Measurements from ENCODE around the gene INPP1. TPM values are rescaled to one million over a fixed set of nuclear protein-coding genes. Genes with fewer than 3 reads are reported as not detected.

Gene INPP1
- total and polyA plus RNA-seq, 9 donors, result 7.2 to 24.1 (median 19.1) TPM

GRCh38 chr2:190376591-190377245 lies 33.3 kb downstream of the INPP1 start:
- H3K27me3 ChIP-seq (ENCODE audit: control insufficient read depth, insufficient read depth, low read length), result no peaks in the 10 kb centered on the region
- peaks cover 13% of the 10 kb centered on the region for H3K4me1 ChIP-seq (ENCODE audit: control insufficient read depth, insufficient read depth, low read length)
- H3K4me3 ChIP-seq (ENCODE audit: low read length), result no peak overlapping the region
- no peak for DNase-seq
- no peaks in the 10 kb centered on the region for H3K9me3 ChIP-seq (replicated peaks; ENCODE audit: control insufficient read depth, low read depth, low read length)
- WGBS (ENCODE audit: insufficient coverage), result no CpG with 5 or more reads among the region's 3 CpGs
- H3K27ac ChIP-seq (ENCODE audit: low read length), result no peak overlapping the region
- H3K36me3 ChIP-seq (ENCODE audit: control insufficient read depth, insufficient read depth, low read length), result no peaks in the 10 kb centered on the region

- DNase-seq, result no peak
- Histone ChIP-seq H3K4me1 (ENCODE audit: control insufficient read depth, insufficient read depth, low read length) (peaks cover 13% of the 10 kb centered on the region), H3K27ac (ENCODE audit: low read length) (peak overlapping the region; percentile 43), H3K36me3 (ENCODE audit: control insufficient read depth, insufficient read depth, low read length) (no peaks in the 10 kb centered on the region), H3K4me3 (ENCODE audit: low read length) (no peak overlapping the region), H3K27me3 (ENCODE audit: control insufficient read depth, insufficient read depth, low read length) (no peaks in the 10 kb centered on the region), H3K9me3 (replicated peaks; ENCODE audit: control insufficient read depth, low read depth, low read length) (no peaks in the 10 kb centered on the region)
- WGBS (ENCODE audit: insufficient coverage), result 40% methylated on average over 1 of the region's 6 CpGs
Measured at GRCh38 chr2:190378880-190379237, 35.5 kb downstream of the INPP1 start.

GRCh38 chr2:190379249-190379964 lies 36.0 kb downstream of the INPP1 start:
- H3K9me3 ChIP-seq (replicated peaks; ENCODE audit: control insufficient read depth, low read depth, low read length), result no peaks in the 10 kb centered on the region
- H3K27ac ChIP-seq (ENCODE audit: low read length), result peak overlapping the region; percentile 43
- no peaks in the 10 kb centered on the region for H3K27me3 ChIP-seq (ENCODE audit: control insufficient read depth, insufficient read depth, low read length)
- DNase-seq, result peak; percentile 83
- H3K4me1 ChIP-seq (ENCODE audit: control insufficient read depth, insufficient read depth, low read length), result peaks cover 13% of the 10 kb centered on the region
- whole genome bisulfite sequencing (ENCODE audit: insufficient coverage), result 20% methylated on average over 1 of the region's 10 CpGs
- H3K36me3 ChIP-seq (ENCODE audit: control insufficient read depth, insufficient read depth, low read length), result no peaks in the 10 kb centered on the region
- no peak overlapping the region for H3K4me3 ChIP-seq (ENCODE audit: low read length)

DNA sequence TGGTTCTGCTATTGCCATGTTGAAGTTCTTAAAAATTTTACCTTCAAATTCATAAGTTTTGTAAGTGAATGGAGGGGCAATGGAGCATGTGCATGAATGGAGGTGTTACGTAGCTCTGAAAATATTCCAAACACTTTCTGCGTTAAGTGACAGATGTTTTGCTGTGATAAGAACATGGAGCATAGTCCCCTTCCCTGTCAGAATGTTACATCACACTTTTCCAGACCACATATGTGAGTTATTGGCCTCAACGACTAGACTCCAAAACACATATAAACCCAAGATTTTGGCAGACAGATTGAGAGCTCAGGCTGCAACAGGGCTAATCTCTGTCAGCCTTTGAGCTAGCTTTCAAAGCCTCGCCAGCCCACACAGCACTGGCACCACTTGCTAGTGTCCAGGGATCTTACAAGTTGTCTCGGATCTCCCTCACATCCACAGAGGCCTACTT lies 37.6 kb downstream of the INPP1 start:
- Histone ChIP-seq H3K4me3 (ENCODE audit: low read length) (no peak overlapping the region), H3K36me3 (ENCODE audit: control insufficient read depth, insufficient read depth, low read length) (no peaks in the 10 kb centered on the region), H3K27ac (ENCODE audit: low read length) (no peak overlapping the region), H3K4me1 (ENCODE audit: control insufficient read depth, insufficient read depth, low read length) (peaks cover 13% of the 10 kb centered on the region), H3K9me3 (replicated peaks; ENCODE audit: control insufficient read depth, low read depth, low read length) (no peaks in the 10 kb centered on the region), H3K27me3 (ENCODE audit: control insufficient read depth, insufficient read depth, low read length) (no peaks in the 10 kb centered on the region)
- 31% methylated on average over 2 of the region's 5 CpGs for WGBS (ENCODE audit: insufficient coverage)
- no peak for DNase-seq

DNA sequence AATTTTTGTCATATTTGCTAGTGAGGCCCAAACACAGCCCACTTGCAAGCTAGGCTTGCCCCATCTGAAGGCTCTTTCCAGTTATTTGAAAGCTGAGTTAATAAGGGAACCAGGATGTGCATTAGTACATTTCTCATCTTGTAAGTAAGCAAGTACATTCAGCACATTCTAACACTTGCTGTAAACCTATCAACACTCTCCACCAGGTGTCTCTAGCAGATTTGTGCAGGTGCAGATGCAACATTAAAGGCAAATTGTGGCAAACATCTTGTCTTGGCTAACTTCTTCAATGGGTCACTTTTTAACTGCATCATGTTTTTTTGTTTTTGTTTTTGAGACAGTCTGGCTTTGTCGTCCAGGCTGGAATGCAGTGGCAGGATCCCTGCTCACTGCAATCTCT lies 39.5 kb downstream of the INPP1 start:
- Histone ChIP-seq H3K4me3 (ENCODE audit: low read length) (no peak overlapping the region), H3K9me3 (replicated peaks; ENCODE audit: control insufficient read depth, low read depth, low read length) (no peaks in the 10 kb centered on the region), H3K4me1 (ENCODE audit: control insufficient read depth, insufficient read depth, low read length) (peaks cover 13% of the 10 kb centered on the region), H3K27me3 (ENCODE audit: control insufficient read depth, insufficient read depth, low read length) (no peaks in the 10 kb centered on the region), H3K36me3 (ENCODE audit: control insufficient read depth, insufficient read depth, low read length) (no peaks in the 10 kb centered on the region), H3K27ac (ENCODE audit: low read length) (no peak overlapping the region)
- DNase-seq, result peak; percentile 67
- WGBS (ENCODE audit: insufficient coverage), result no CpG with 5 or more reads among the region's 1 CpG

GRCh38 chr2:190387422-190387821 lies 44.0 kb downstream of the INPP1 start:
- Histone ChIP-seq H3K27me3 (ENCODE audit: control insufficient read depth, insufficient read depth, low read length) (peaks cover 2% of the 10 kb centered on the region), H3K27ac (ENCODE audit: low read length) (no peak overlapping the region), H3K4me1 (ENCODE audit: control insufficient read depth, insufficient read depth, low read length) (no peaks in the 10 kb centered on the region), H3K4me3 (ENCODE audit: low read length) (no peak overlapping the region), H3K9me3 (replicated peaks; ENCODE audit: control insufficient read depth, low read depth, low read length) (no peaks in the 10 kb centered on the region), H3K36me3 (ENCODE audit: control insufficient read depth, insufficient read depth, low read length) (no peaks in the 10 kb centered on the region)
- no peak for DNase-seq
- no CpG with 5 or more reads among the region's 3 CpGs for WGBS (ENCODE audit: insufficient coverage)

DNA sequence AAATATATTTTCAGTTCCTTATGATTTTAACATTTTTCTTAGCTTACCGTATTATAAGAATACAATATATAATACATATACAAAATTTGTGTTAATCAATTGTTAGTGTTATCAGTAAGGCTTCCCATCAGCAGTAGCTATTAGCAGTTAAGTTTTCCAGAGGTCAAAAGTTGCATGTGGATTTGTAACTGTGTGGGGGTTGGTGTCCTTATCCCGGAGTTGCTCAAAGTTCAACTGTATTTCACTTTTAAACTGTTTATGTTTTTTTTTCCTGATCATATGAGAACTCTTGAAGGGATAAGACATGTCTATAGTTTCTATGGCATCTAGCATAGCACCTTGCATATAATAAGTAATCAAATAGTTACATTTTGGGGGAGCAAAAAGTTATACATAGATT lies 52.9 kb downstream of the INPP1 start:
- Histone ChIP-seq H3K27me3 (ENCODE audit: control insufficient read depth, insufficient read depth, low read length) (no peaks in the 10 kb centered on the region), H3K4me1 (ENCODE audit: control insufficient read depth, insufficient read depth, low read length) (no peaks in the 10 kb centered on the region), H3K4me3 (ENCODE audit: low read length) (no peak overlapping the region), H3K9me3 (replicated peaks; ENCODE audit: control insufficient read depth, low read depth, low read length) (no peaks in the 10 kb centered on the region), H3K36me3 (ENCODE audit: control insufficient read depth, insufficient read depth, low read length) (no peaks in the 10 kb centered on the region), H3K27ac (ENCODE audit: low read length) (no peak overlapping the region)
- no peak for DNase-seq
- WGBS (ENCODE audit: insufficient coverage), result no CpG with 5 or more reads among the region's 2 CpGs

- 100% methylated on average over 1 of the region's 5 CpGs for WGBS (ENCODE audit: insufficient coverage)
- no peak overlapping the region for H3K27ac ChIP-seq (ENCODE audit: low read length)
- H3K36me3 ChIP-seq (ENCODE audit: control insufficient read depth, insufficient read depth, low read length), result no peaks in the 10 kb centered on the region
- peaks cover 5% of the 10 kb centered on the region for H3K4me1 ChIP-seq (ENCODE audit: control insufficient read depth, insufficient read depth, low read length)
- H3K4me3 ChIP-seq (ENCODE audit: low read length), result no peak overlapping the region
- H3K27me3 ChIP-seq (ENCODE audit: control insufficient read depth, insufficient read depth, low read length), result peaks cover 6% of the 10 kb centered on the region
- H3K9me3 ChIP-seq (replicated peaks; ENCODE audit: control insufficient read depth, low read depth, low read length), result no peaks in the 10 kb centered on the region
- DNase-seq, result no peak
Measured at GRCh38 chr2:190402986-190403603, 59.7 kb downstream of the INPP1 start.

GRCh38 chr2:190404487-190404886 lies 61.1 kb downstream of the INPP1 start:
- Histone ChIP-seq H3K4me1 (ENCODE audit: control insufficient read depth, insufficient read depth, low read length) (peaks cover 9% of the 10 kb centered on the region), H3K36me3 (ENCODE audit: control insufficient read depth, insufficient read depth, low read length) (no peaks in the 10 kb centered on the region), H3K27ac (ENCODE audit: low read length) (no peak overlapping the region), H3K9me3 (replicated peaks; ENCODE audit: control insufficient read depth, low read depth, low read length) (no peaks in the 10 kb centered on the region), H3K27me3 (ENCODE audit: control insufficient read depth, insufficient read depth, low read length) (peaks cover 10% of the 10 kb centered on the region), H3K4me3 (ENCODE audit: low read length) (no peak overlapping the region)
- DNase-seq, result no peak

DNA sequence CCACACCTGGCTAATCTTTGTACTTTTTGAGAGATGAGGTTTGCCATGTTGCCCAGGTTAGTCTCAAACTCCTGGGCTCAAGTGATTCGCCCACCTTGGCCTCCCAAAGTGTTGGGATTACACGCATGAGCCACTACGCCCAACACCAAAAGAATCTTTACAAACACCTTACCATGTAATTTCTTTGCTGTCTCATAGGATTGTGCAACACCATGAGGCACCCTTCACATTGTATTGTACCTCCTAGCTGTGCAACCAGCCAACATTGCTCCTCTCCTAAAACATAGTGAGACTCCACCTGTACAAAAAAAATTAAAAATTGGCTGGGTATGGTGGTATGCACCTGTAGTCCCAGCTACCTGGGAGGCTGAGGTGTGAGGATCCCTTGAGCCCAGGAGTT lies 61.7 kb downstream of the INPP1 start:
- peaks cover 9% of the 10 kb centered on the region for H3K4me1 ChIP-seq (ENCODE audit: control insufficient read depth, insufficient read depth, low read length)
- no peak overlapping the region for H3K27ac ChIP-seq (ENCODE audit: low read length)
- no peaks in the 10 kb centered on the region for H3K36me3 ChIP-seq (ENCODE audit: control insufficient read depth, insufficient read depth, low read length)
- no peak overlapping the region for H3K4me3 ChIP-seq (ENCODE audit: low read length)
- WGBS (ENCODE audit: insufficient coverage), result 96% methylated on average over 3 of the region's 3 CpGs
- H3K9me3 ChIP-seq (replicated peaks; ENCODE audit: control insufficient read depth, low read depth, low read length), result no peaks in the 10 kb centered on the region
- H3K27me3 ChIP-seq (ENCODE audit: control insufficient read depth, insufficient read depth, low read length), result peaks cover 10% of the 10 kb centered on the region
- DNase-seq, result no peak
